Measurements from ENCODE around the gene FRS3. TPM values are rescaled to one million over a fixed set of nuclear protein-coding genes. Genes with fewer than 3 reads are reported as not detected.

Gene FRS3
- total and polyA plus RNA-seq, 2 of the 8 experiments (the other 6 are each of a cell fraction or from before 2014, with no cell fraction given) = 3.4 to 4.4 TPM

DNA sequence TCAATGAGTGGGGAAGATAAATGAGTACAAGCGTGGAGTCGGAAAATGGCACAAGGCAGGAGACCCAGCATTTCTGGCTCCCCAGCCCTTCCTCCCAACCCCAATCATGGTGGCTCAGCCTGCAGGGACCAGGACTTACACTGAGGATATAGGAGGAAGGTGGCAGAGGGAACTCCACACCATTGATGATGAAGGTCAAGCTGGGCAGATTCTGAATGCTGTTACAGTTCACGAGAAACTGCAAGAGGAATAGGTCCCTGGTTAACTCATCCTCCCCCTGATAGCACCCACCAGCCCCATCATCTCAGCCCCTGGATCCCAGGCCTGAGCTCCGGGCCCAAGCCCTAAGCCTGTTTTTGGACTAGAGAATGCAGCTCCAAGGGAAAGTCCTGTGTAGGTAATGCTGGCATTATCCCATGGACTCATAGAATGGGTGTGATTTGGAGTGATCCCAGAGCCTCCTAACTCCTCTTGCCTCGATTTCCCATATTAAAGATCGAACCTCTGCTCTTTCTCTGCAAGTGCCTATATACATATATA, 42.0 kb downstream of the FRS3 start:
- FAIRE-seq = no peak
- no peak overlapping the region for H3K18ac ChIP-seq (ENCODE audit: extremely low read depth, low read length)
- H3K36me3 ChIP-seq (ENCODE audit: control insufficient read depth in 2 of 4, insufficient read depth in 4 of 4, low read length in 3 of 4) = no peaks in the 10 kb centered on the region
- CTCF ChIA-PET (ENCODE audit: partially characterized antibody) = interaction anchor here (1.0 to 5.3 kb wide), 9 partner anchors 9 to 46 kb away, joined by 3 to 37 read pairs (median 6); partner anchors contain the start of genes PGC and PRICKLE4
- no peak overlapping the region for H3K4ac ChIP-seq (replicated peaks; ENCODE audit: insufficient read length, low read depth, low read length)
- H3K27me3 ChIP-seq (replicated peaks in 1 of 4; ENCODE audit: control insufficient read depth in 3 of 4, extremely low read depth in 1 of 4, insufficient read depth in 3 of 4, low read length in 3 of 4) = peaks cover 0 to 8% (median 3%) of the 10 kb centered on the region in 4 experiments; a peak in 3 of 7 replicates
- H2AFZ ChIP-seq (ENCODE audit: low read length) = no peak overlapping the region
- H4K20me1 ChIP-seq (replicated peaks in 1 of 2; ENCODE audit: control insufficient read depth in 1 of 2, insufficient read depth in 2 of 2, low read length in 2 of 2) = peaks cover 0 to 2% of the 10 kb centered on the region in 2 experiments
- 0 out of 2 replicates have a peak overlapping the region, but pooled peaks have one; percentile 48 for H2BK20ac ChIP-seq (ENCODE audit: low read length)
- no peak overlapping the region for H3K4me3 ChIP-seq (ENCODE audit: extremely low read depth in 1 of 4, insufficient read depth in 2 of 4, low read depth in 3 of 4, low read length in 4 of 4)
- no peak overlapping the region for H3K27ac ChIP-seq (ENCODE audit: low read depth, low read length)
- no peak overlapping the region for H3K4me2 ChIP-seq (ENCODE audit: insufficient read depth in 1 of 2, low read depth in 2 of 2, low read length in 2 of 2)
- POLR2A ChIA-PET (ENCODE audit: partially characterized antibody) = no interaction called here
- H2AK5ac ChIP-seq (ENCODE audit: low read depth, low read length) = no peak overlapping the region
- H3K23ac ChIP-seq (ENCODE audit: insufficient read length) = no peak overlapping the region
- peaks cover 9% of the 10 kb centered on the region; the same call in 1 of the 2 replicates for H3K23me2 ChIP-seq (ENCODE audit: low read depth, low read length)
- no peak overlapping the region for H4K5ac ChIP-seq (ENCODE audit: insufficient read length, low read depth, low read length)
- H3K9me3 ChIP-seq (ENCODE audit: insufficient read depth in 2 of 2, low read depth in 1 of 2, low read length in 1 of 2) = no peaks in the 10 kb centered on the region
- H2BK15ac ChIP-seq (ENCODE audit: low read length) = no peak overlapping the region
- no peak overlapping the region for H3K9ac ChIP-seq (replicated peaks in 1 of 4; ENCODE audit: extremely low read depth in 1 of 4, low read depth in 3 of 4, low read length in 3 of 4)
- no peak overlapping the region for H2BK120ac ChIP-seq (replicated peaks; ENCODE audit: low read depth, low read length)
- DNase-seq (ENCODE audit: low read depth in 1 of 2, low spot score in 2 of 2) = no peak
- peaks cover under 1 to 17% (median 12%) of the 10 kb centered on the region in 4 experiments for H3K4me1 ChIP-seq (replicated peaks in 1 of 4; ENCODE audit: control insufficient read depth in 3 of 4, insufficient read depth in 4 of 4, low read length in 3 of 4)
- H2BK5ac ChIP-seq (ENCODE audit: low read depth, low read length) = no peak overlapping the region
- no peak overlapping the region for H3K56ac ChIP-seq (replicated peaks; ENCODE audit: insufficient read length, low read depth, low read length)
- no peak overlapping the region for H3K14ac ChIP-seq (ENCODE audit: insufficient read length)
- H2BK12ac ChIP-seq (ENCODE audit: low read depth, low read length) = no peak overlapping the region
- H3K79me2 ChIP-seq (ENCODE audit: control insufficient read depth in 1 of 2, insufficient read depth in 2 of 2, low read length in 2 of 2) = no peaks in the 10 kb centered on the region
- H3K79me1 ChIP-seq (ENCODE audit: low read depth, low read length) = no peaks in the 10 kb centered on the region
- H4K8ac ChIP-seq (ENCODE audit: extremely low read depth, insufficient read depth, low read length) = no peak overlapping the region
- WGBS, 2 experiments (ENCODE audit: extremely low coverage in 1 of 2, insufficient coverage in 1 of 2, insufficient read length in 1 of 2, insufficient replicate concordance in 2 of 2, low coverage in 1 of 2, low lambda C conversion rate in 2 of 2, missing lambda C conversion rate in 1 of 2) = 86% methylated on average over 6 of the region's 6 CpGs; no CpG with 5 or more reads in 1 of the 2 experiments
- H4K91ac ChIP-seq (replicated peaks; ENCODE audit: insufficient read length, low read length) = no peak overlapping the region
- TF ChIP-seq, protein P1, sequence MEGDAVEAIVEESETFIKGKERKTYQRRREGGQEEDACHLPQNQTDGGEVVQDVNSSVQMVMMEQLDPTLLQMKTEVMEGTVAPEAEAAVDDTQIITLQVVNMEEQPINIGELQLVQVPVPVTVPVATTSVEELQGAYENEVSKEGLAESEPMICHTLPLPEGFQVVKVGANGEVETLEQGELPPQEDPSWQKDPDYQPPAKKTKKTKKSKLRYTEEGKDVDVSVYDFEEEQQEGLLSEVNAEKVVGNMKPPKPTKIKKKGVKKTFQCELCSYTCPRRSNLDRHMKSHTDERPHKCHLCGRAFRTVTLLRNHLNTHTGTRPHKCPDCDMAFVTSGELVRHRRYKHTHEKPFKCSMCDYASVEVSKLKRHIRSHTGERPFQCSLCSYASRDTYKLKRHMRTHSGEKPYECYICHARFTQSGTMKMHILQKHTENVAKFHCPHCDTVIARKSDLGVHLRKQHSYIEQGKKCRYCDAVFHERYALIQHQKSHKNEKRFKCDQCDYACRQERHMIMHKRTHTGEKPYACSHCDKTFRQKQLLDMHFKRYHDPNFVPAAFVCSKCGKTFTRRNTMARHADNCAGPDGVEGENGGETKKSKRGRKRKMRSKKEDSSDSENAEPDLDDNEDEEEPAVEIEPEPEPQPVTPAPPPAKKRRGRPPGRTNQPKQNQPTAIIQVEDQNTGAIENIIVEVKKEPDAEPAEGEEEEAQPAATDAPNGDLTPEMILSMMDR (IDR thresholded peaks at IDR 0.05; ENCODE audit: control extremely low read depth in 1 of 3, insufficient read depth in 1 of 3, low read depth in 1 of 3, low read length in 3 of 3) = no peak
- TF ChIP-seq BRCA1 (IDR thresholded peaks at IDR 0.05; ENCODE audit: low read depth, low read length) (no peak), BCL11A (IDR thresholded peaks at IDR 0.05; ENCODE audit: low read depth in 2 of 2, low read length in 2 of 2) (no peak), KDM5A (IDR thresholded peaks at IDR 0.05; ENCODE audit: low read length) (no peak), BACH1 (IDR thresholded peaks at IDR 0.05; ENCODE audit: low read length) (no peak), CREB1 (IDR thresholded peaks at IDR 0.05) (no peak), FOSL1 (IDR thresholded peaks at IDR 0.05; ENCODE audit: insufficient read depth, low read depth, low read length) (no peak), SIN3A (conservative IDR thresholded peaks at IDR 0.05 in 1 of 2, IDR thresholded peaks at IDR 0.05 in 1 of 2; ENCODE audit: low read depth in 1 of 2, low read length in 2 of 2) (no peak), CTBP2 (IDR thresholded peaks at IDR 0.05; ENCODE audit: borderline replicate concordance, insufficient read depth, insufficient read length, low read length) (no peak)
- TF ChIP-seq, protein P2, sequence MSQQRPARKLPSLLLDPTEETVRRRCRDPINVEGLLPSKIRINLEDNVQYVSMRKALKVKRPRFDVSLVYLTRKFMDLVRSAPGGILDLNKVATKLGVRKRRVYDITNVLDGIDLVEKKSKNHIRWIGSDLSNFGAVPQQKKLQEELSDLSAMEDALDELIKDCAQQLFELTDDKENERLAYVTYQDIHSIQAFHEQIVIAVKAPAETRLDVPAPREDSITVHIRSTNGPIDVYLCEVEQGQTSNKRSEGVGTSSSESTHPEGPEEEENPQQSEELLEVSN (IDR thresholded peaks at IDR 0.05) = no peak
